Suprapubic skin (tissue), 4 donors: ENCODE measurements around the gene NDUFAF2. TPM values are rescaled to one million over a fixed set of nuclear protein-coding genes. Genes with fewer than 3 reads are reported as not detected.

Experiments
- DNase-seq, 2 donors: peaks; one replicate each; pipeline ENCODE4 v3.0.0-alpha.2; 2019; ENCODE audit warnings: low spot score in 2 of 2
- H3K27ac ChIP-seq: fragments of 200-600 bp; sonication (generic); one replicate; pipeline ENCODE4 v1.5.1; 2019
- H3K27me3 ChIP-seq: fragments of 200-600 bp; sonication (generic); one replicate; pipeline ENCODE4 v1.5.1; 2019
- H3K36me3 ChIP-seq: fragments of 200-600 bp; sonication (generic); one replicate; pipeline ENCODE4 v1.5.1; 2019
- H3K4me1 ChIP-seq: fragments of 200-600 bp; sonication (generic); one replicate; pipeline ENCODE4 v1.5.1; 2019
- H3K4me3 ChIP-seq: fragments of 200-600 bp; sonication (generic); one replicate; pipeline ENCODE4 v1.5.1; 2019; ENCODE audit warnings: mild to moderate bottlenecking
- H3K9me3 ChIP-seq: fragments of 200-600 bp; sonication (generic); one replicate; pipeline ENCODE4 v1.5.1; 2019
- EP300 ChIP-seq: sonication (generic); formaldehyde crosslinking; IDR thresholded peaks from one replicate; pipeline ENCODE4 v1.6.1; 2017; ENCODE audit warnings: antibody characterized with exemption
- POLR2A ChIP-seq, 2 donors: fragments of 450-650 bp; IDR thresholded peaks; one replicate each; pipeline ENCODE4 v1.6.1; 2017; ENCODE audit warnings: antibody characterized with exemption in 2 of 2, mild to moderate bottlenecking in 2 of 2, moderate library complexity in 2 of 2
- POLR2AphosphoS5 ChIP-seq, 3 donors: sonication (generic); formaldehyde crosslinking; IDR thresholded peaks; one replicate each; pipeline ENCODE4 v1.6.1; 2017; ENCODE audit warnings: antibody characterized with exemption in 3 of 3
- WGBS: methylation state at CpG from one replicate; pipeline ENCODE4 v1.1.5; 2018; 5-methylcytosine and 5-hydroxymethylcytosine counted together
- total RNA-seq, 4 donors: library from RNA; depleted of rRNA; stranded (reverse); fragments of >200 nt; gene quantifications; one replicate each; pipeline ENCODE4 v1.1.0, GENCODE V29; 2016
- TF ChIP-seq, protein P1 (sequence below), 2 donors: fragments of 200-600 bp in 1 of 2; fragments of 450-650 bp in 1 of 2; sonication (generic) in 1 of 2; IDR thresholded peaks; one replicate each; pipeline ENCODE4 v1.5.1; 2016 to 2019; ENCODE audit warnings: antibody characterized with exemption in 2 of 2, mild to moderate bottlenecking in 1 of 2, moderate library complexity in 1 of 2

The NDUFAF2 gene
- total RNA-seq, 4 donors from 2014 or later, result 15.6 to 20.4 (median 17.5) TPM

DNA sequence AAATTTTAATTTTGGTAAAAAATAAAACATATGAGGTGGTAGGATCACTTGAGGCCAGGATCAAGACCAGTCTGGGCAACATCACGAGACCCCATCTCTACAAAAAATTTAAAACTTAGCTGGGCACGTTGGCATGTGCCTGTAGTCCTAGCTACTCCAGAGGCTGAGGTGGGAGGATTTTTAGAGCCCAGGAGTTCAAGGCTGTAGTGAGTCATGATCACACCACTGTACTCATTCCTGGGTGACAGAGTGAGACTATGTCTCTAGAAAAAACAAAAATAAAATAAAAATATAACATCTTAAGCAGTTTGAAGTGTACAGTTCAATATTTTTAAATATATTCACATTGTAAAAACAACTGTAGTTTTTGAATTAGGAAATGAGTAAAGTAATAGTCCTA is 108.9 kb downstream of the NDUFAF2 start:
- 45% methylated on average over 2 of the region's 2 CpGs for WGBS
- Histone ChIP-seq H3K4me3 (no peak overlapping the region), H3K27ac (no peak overlapping the region), H3K4me1 (no peaks in the 10 kb centered on the region), H3K9me3 (no peaks in the 10 kb centered on the region), H3K27me3 (no peaks in the 10 kb centered on the region), H3K36me3 (no peaks in the 10 kb centered on the region)
- TF ChIP-seq POLR2AphosphoS5 (IDR thresholded peaks at IDR 0.05) (no peak), EP300 (no peak), POLR2A (IDR thresholded peaks at IDR 0.05) (no peak)
- TF ChIP-seq, protein P1, sequence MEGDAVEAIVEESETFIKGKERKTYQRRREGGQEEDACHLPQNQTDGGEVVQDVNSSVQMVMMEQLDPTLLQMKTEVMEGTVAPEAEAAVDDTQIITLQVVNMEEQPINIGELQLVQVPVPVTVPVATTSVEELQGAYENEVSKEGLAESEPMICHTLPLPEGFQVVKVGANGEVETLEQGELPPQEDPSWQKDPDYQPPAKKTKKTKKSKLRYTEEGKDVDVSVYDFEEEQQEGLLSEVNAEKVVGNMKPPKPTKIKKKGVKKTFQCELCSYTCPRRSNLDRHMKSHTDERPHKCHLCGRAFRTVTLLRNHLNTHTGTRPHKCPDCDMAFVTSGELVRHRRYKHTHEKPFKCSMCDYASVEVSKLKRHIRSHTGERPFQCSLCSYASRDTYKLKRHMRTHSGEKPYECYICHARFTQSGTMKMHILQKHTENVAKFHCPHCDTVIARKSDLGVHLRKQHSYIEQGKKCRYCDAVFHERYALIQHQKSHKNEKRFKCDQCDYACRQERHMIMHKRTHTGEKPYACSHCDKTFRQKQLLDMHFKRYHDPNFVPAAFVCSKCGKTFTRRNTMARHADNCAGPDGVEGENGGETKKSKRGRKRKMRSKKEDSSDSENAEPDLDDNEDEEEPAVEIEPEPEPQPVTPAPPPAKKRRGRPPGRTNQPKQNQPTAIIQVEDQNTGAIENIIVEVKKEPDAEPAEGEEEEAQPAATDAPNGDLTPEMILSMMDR (IDR thresholded peaks at IDR 0.05), result no peak
- no peak for DNase-seq

DNA sequence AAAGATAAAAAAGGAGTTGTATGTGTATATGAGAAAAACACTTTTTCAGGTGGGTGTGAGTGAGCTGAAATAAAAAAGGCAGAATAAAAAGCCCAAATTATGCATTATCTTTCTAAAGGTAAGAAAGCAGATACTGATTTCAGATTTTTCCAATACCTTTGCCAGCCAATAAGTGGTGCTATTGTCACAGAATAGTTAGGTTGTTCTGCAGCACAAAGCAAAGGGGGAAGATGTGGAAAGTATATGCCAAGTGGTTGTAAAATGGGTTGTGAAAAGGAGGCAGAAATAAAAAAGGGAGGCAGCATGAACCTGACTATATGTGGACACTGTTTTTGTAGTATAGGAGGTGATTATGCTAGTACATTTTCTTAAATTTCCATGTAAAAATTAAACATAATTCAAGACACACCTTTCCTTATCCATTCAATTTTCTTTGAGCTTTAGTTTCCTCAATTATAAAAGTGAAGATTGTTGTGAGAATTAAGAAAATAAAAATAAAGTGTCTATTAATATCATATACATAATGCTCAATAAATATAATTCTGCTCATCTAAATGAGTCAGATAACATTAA is 110.5 kb downstream of the NDUFAF2 start:
- H3K27me3 ChIP-seq, result no peaks in the 10 kb centered on the region
- H3K27ac ChIP-seq, result no peak overlapping the region
- no peaks in the 10 kb centered on the region for H3K4me1 ChIP-seq
- DNase-seq, result no peak
- no peaks in the 10 kb centered on the region for H3K9me3 ChIP-seq
- H3K4me3 ChIP-seq, result no peak overlapping the region
- no peaks in the 10 kb centered on the region for H3K36me3 ChIP-seq
- TF ChIP-seq, protein P1 (IDR thresholded peaks at IDR 0.05), result peak in 1 of 2 donors; percentile 28
- TF ChIP-seq EP300, result no peak

DNA sequence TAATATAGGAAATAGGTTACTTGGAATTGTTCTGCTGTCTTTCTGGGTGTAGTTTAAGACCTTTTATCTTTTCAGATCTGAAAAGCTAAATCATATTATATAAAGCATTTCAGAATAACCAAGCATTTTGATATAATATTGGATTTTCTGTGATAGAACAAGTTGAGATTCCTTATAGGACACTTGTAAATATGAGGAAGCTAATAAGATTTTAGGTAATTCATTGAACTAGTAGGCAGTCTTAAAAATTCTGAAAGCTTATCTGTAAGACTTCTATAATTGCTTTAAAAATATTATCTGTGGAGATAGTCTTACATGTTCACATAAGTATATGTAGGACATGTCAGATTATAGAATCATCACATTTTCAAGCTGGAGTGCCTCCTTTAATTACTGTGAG is 114.5 kb downstream of the NDUFAF2 start:
- no peak overlapping the region for H3K4me3 ChIP-seq
- no peak for TF ChIP-seq POLR2AphosphoS5 (IDR thresholded peaks at IDR 0.05)
- no peak for TF ChIP-seq POLR2A (IDR thresholded peaks at IDR 0.05)
- H3K36me3 ChIP-seq, result no peaks in the 10 kb centered on the region
- no peak overlapping the region for H3K27ac ChIP-seq
- DNase-seq, result no peak
- H3K4me1 ChIP-seq, result no peaks in the 10 kb centered on the region
- H3K9me3 ChIP-seq, result no peaks in the 10 kb centered on the region
- H3K27me3 ChIP-seq, result no peaks in the 10 kb centered on the region

DNA sequence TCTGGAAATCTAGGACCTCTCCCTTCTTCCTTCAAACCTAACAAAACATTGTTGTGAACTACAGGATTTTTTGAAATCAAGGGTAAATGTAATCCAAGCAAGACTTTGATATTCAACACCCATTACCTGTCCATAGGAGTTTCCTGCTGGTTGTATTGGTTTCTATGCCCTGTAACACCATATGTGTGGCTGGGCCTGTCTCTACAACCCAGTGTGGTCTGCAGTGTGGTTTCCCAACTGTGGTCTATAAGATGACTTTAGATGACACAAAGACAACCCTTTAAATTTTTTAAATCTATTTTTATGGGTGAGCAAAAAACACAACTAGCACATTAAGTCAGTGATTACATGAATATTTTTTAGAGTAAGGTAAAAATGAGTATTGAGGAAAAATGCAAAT is 124.1 kb downstream of the NDUFAF2 start:
- no peak overlapping the region for H3K27ac ChIP-seq
- H3K36me3 ChIP-seq, result no peaks in the 10 kb centered on the region
- TF ChIP-seq POLR2AphosphoS5 (IDR thresholded peaks at IDR 0.05) (no peak), EP300 (no peak), POLR2A (IDR thresholded peaks at IDR 0.05) (no peak)
- TF ChIP-seq, protein P1 (IDR thresholded peaks at IDR 0.05), result no peak
- no peak for DNase-seq
- H3K27me3 ChIP-seq, result no peaks in the 10 kb centered on the region
- H3K4me3 ChIP-seq, result no peak overlapping the region
- H3K9me3 ChIP-seq, result peaks cover 3% of the 10 kb centered on the region
- H3K4me1 ChIP-seq, result no peaks in the 10 kb centered on the region

DNA sequence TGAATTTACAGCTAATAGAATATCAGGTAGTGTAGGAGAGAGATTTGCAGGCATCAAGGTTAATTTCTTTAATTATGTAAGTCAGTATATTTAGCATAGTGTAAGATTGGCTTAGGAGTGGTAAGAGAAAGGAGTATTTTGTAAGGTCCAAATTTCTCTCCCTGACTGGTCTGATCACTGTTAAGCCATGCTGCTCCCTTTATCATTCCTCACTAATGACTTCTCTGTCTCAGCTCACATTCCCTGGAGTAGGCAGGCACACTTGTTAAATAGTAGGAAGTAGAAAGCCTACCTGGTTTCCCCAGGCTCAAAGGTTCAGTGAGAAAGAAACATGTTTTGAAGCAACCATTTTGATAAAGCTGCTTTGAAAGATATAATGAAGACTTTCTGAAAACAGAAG is 126.5 kb downstream of the NDUFAF2 start:
- no peaks in the 10 kb centered on the region for H3K4me1 ChIP-seq
- no peak for TF ChIP-seq EP300
- TF ChIP-seq, protein P1 (IDR thresholded peaks at IDR 0.05), result no peak
- no peak for TF ChIP-seq POLR2A (IDR thresholded peaks at IDR 0.05)
- no peak for TF ChIP-seq POLR2AphosphoS5 (IDR thresholded peaks at IDR 0.05)
- H3K27me3 ChIP-seq, result no peaks in the 10 kb centered on the region
- peaks cover 6% of the 10 kb centered on the region for H3K36me3 ChIP-seq
- no peaks in the 10 kb centered on the region for H3K9me3 ChIP-seq
- no peak overlapping the region for H3K4me3 ChIP-seq
- DNase-seq, result no peak
- no peak overlapping the region for H3K27ac ChIP-seq

DNA sequence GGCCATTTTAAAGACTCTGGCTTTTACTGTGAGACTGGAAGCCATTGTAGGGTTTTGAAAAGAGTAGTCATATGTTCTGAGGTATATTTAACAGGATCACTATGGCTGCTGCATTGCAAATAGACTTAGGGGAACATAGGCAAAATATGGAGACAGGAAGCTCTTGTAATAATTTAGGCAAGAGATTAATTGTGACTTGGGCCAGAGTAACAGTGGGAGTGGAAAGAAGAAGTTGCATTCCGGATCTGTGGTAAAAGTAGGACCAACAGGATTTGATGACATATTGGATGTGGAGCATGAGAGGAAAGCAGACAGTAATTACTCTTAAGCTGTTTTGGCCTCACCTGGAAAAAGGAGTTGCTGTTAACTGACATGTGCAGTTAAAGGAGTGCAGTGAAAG is 131.6 kb downstream of the NDUFAF2 start:
- Histone ChIP-seq H3K9me3 (no peaks in the 10 kb centered on the region), H3K36me3 (peaks cover 10% of the 10 kb centered on the region), H3K4me3 (no peak overlapping the region), H3K27ac (no peak overlapping the region), H3K27me3 (no peaks in the 10 kb centered on the region), H3K4me1 (no peaks in the 10 kb centered on the region)
- DNase-seq, result no peak
- TF ChIP-seq POLR2AphosphoS5 (IDR thresholded peaks at IDR 0.05) (no peak), POLR2A (IDR thresholded peaks at IDR 0.05) (no peak), EP300 (no peak)
- TF ChIP-seq, protein P1 (IDR thresholded peaks at IDR 0.05), result no peak
- WGBS, result 77% methylated on average over 1 of the region's 1 CpG
